GM23338 (cell line): ENCODE data around the gene ACOT8. TPM values are rescaled to one million over a fixed set of nuclear protein-coding genes. Genes with fewer than 3 reads are reported as not detected.

Source experiments
- ATAC-seq: fragments of 200-7000 bp; cut with Tn5 transposase; 3 replicates; pipeline ENCODE4 v1.9.1; 2020
- DNase-seq: peaks from one replicate; pipeline ENCODE4 v3.0.0-alpha.2; 2015; ENCODE audit warnings: low spot score
- H2AFZ ChIP-seq: fragments of 200-600 bp; sonication (generic); 2 replicates; pipeline ENCODE4 v1.8.0; 2016; ENCODE audit warnings: antibody characterized with exemption, mild to moderate bottlenecking, moderate library complexity
- H3F3A ChIP-seq: fragments of 200-600 bp; sonication (generic); replicated peaks from 2 replicates; pipeline ENCODE4 v1.8.0; 2017; ENCODE audit warnings: antibody characterized with exemption, mixed run types, low read depth
- H3K27ac ChIP-seq: fragments of 200-600 bp; sonication (generic); 2 replicates; pipeline ENCODE4 v1.6.1; 2016; ENCODE audit warnings: low read depth
- H3K27me3 ChIP-seq: fragments of 200-600 bp; sonication (generic); 2 replicates; pipeline ENCODE4 v1.8.0; 2016; ENCODE audit warnings: mild to moderate bottlenecking, mixed run types, moderate library complexity; ENCODE audit not compliant: insufficient read depth
- H3K36me3 ChIP-seq: fragments of 200-600 bp; sonication (generic); 2 replicates; pipeline ENCODE4 v1.8.0; 2016; ENCODE audit warnings: mild to moderate bottlenecking; ENCODE audit not compliant: insufficient read depth
- H3K4me1 ChIP-seq: fragments of 200-600 bp; sonication (generic); 2 replicates; pipeline ENCODE4 v1.8.0; 2016; ENCODE audit warnings: mild to moderate bottlenecking, moderate library complexity; ENCODE audit not compliant: insufficient read depth
- H3K4me2 ChIP-seq: fragments of 200-600 bp; sonication (generic); 2 replicates; pipeline ENCODE4 v1.7.1; 2017; ENCODE audit warnings: mixed run types
- H3K4me3 ChIP-seq: fragments of 200-600 bp; sonication (generic); 2 replicates; pipeline ENCODE4 v1.6.1; 2016; ENCODE audit warnings: mixed run types
- H3K79me2 ChIP-seq: fragments of 200-600 bp; sonication (generic); replicated peaks from 2 replicates; pipeline ENCODE4 v1.8.0; 2017; ENCODE audit warnings: mild to moderate bottlenecking; ENCODE audit not compliant: insufficient read depth
- H3K9me2 ChIP-seq: fragments of 200-600 bp; sonication (generic); 2 replicates; pipeline ENCODE4 v1.8.0; 2017; ENCODE audit not compliant: insufficient read depth
- H4K20me1 ChIP-seq: fragments of 200-600 bp; sonication (generic); replicated peaks from 2 replicates; pipeline ENCODE4 v1.8.0; 2017; ENCODE audit warnings: mild to moderate bottlenecking; ENCODE audit not compliant: insufficient read depth
- H3K27ac Mint-ChIP-seq: 2 replicates; pipeline ENCODE4 v1.8.0; 2020; ENCODE audit warnings: inconsistent platforms, mild to moderate bottlenecking, moderate library complexity, mixed read lengths
- H3K27me3 Mint-ChIP-seq: 3 replicates; pipeline ENCODE4 v1.8.0; 2022; ENCODE audit warnings: low read depth, mild to moderate bottlenecking, moderate library complexity, mixed read lengths, inconsistent platforms; ENCODE audit not compliant: insufficient read depth, poor library complexity
- H3K36me3 Mint-ChIP-seq: 3 replicates; pipeline ENCODE4 v1.8.0; 2021; ENCODE audit warnings: low read depth, mild to moderate bottlenecking, inconsistent platforms, moderate library complexity, mixed read lengths
- H3K4me1 Mint-ChIP-seq: 3 replicates; pipeline ENCODE4 v1.8.0; 2020; ENCODE audit warnings: mild to moderate bottlenecking, inconsistent platforms, mixed read lengths
- H3K4me3 Mint-ChIP-seq: 3 replicates; pipeline ENCODE4 v1.8.0; 2021; ENCODE audit warnings: moderate library complexity, mild to moderate bottlenecking, inconsistent platforms, mixed read lengths
- H3K9me3 Mint-ChIP-seq: 3 replicates; pipeline ENCODE4 v1.8.0; 2020; ENCODE audit warnings: moderate library complexity, mild to moderate bottlenecking, inconsistent platforms, mixed read lengths
- CREB1 ChIP-seq: fragments of 250-450 bp; sonication (Bioruptor Pico); IDR thresholded peaks from 2 replicates; pipeline ENCODE4 v1.5.0; 2020; ENCODE audit warnings: low read depth, mild to moderate bottlenecking, moderate library complexity
- EZH2 ChIP-seq: fragments of 200-600 bp; sonication (generic); IDR thresholded peaks from one replicate; pipeline ENCODE4 v1.8.0; 2017; ENCODE audit warnings: antibody characterized with exemption, mild to moderate bottlenecking, low read depth; ENCODE audit not compliant: unreplicated experiment
- EZH2phosphoT487 ChIP-seq: fragments of 200-600 bp; sonication (generic); IDR thresholded peaks from one replicate; pipeline ENCODE4 v1.8.1; 2018; ENCODE audit warnings: antibody characterized with exemption; ENCODE audit not compliant: unreplicated experiment
- JUNB ChIP-seq: IDR thresholded peaks from one replicate; pipeline ENCODE4 v1.6.1; 2016; ENCODE audit warnings: antibody characterized with exemption; ENCODE audit not compliant: unreplicated experiment
- POLR2AphosphoS5 ChIP-seq: IDR thresholded peaks from 2 replicates; pipeline ENCODE4 v1.6.1; 2016; ENCODE audit warnings: antibody characterized with exemption, low read depth
- ZNF114 ChIP-seq: fragments of 250-450 bp; sonication (Bioruptor Pico); IDR thresholded peaks from 2 replicates; pipeline ENCODE4 v1.5.0; 2020; ENCODE audit warnings: mild to moderate bottlenecking, moderate library complexity
- ZNF331 ChIP-seq: fragments of 250-450 bp; sonication (Bioruptor Pico); IDR thresholded peaks from 2 replicates; pipeline ENCODE4 v1.5.0; 2020; ENCODE audit warnings: low read depth, mild to moderate bottlenecking, moderate library complexity
- polyA plus RNA-seq: library from polyadenylated mRNA; unstranded; fragments of >200 nt; fragmentation: Nextera tagmentation; extraction: Ambion mirVana; gene quantifications from 2 replicates; pipeline ENCODE4 v1.2.1, GENCODE V29; 2016
- total RNA-seq: library from RNA; depleted of rRNA; stranded (reverse); fragments of >200 nt; shearing (Covaris generic); gene quantifications from 2 replicates; pipeline ENCODE4 v1.2.3, GENCODE V29; 2014
- TF ChIP-seq, protein P1 (sequence below): IDR thresholded peaks from 2 replicates; pipeline ENCODE4 v1.6.1; 2016; ENCODE audit warnings: antibody characterized with exemption
- TF ChIP-seq, protein P2 (sequence below): IDR thresholded peaks from one replicate; pipeline ENCODE4 v1.6.1; 2018; ENCODE audit warnings: antibody characterized with exemption; ENCODE audit not compliant: unreplicated experiment
- TF ChIP-seq, protein P3 (sequence below), 2 experiments: fragments of 200-600 bp in 1 of 2; sonication (generic) in 1 of 2; conservative IDR thresholded peaks; 2 replicates each; pipeline versions ENCODE4 v1.5.1 to v1.6.1; 2016 to 2017; ENCODE audit warnings: antibody characterized with exemption in 2 of 2, low read depth in 2 of 2, mild to moderate bottlenecking in 2 of 2, moderate library complexity in 1 of 2

ACOT8 gene
- total and polyA plus RNA-seq, 2 experiments from 2014 or later = 42.0 to 75.2 TPM

DNA sequence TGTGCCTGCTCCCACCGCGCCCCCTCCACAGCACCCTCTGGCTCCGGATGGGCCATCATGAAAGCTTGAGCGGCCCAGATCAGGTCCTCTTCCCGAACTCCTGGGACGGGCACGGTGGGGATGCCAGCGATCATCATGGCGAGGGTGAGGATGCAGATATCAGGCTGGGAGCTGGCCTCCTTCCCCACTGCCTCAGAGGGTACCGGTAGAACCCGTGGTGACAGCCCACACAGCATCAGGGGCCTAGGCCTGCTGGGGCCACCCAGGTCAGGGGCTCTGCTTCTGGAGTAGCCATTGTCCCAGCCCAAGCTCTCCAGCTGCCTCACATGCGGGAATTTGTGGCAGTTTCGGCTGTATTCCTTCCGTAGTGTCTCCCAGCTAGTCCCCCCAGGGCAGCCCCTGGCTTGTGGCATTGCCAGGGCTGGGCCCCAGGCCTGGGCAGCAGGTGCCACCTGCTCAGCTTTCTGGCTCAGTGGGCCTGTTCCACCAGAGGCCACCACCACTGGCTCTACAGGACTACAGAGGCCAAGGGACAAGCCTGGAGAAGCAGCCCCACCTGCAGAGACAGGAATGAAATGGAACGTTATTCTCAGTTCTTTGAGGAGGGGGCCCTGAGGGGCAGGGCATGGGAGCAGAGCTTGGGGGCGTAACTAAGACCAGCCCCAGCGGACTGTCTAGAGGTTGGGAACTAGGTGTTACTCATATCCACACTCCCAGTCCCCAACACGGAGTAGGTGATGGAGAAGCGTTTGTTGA is 29.6 kb upstream of the ACOT8 start:
- TF ChIP-seq ZNF114 (CRISPR knock-in tag) (no peak), CREB1 (CRISPR knock-in tag) (no peak)
- TF ChIP-seq, protein P1, sequence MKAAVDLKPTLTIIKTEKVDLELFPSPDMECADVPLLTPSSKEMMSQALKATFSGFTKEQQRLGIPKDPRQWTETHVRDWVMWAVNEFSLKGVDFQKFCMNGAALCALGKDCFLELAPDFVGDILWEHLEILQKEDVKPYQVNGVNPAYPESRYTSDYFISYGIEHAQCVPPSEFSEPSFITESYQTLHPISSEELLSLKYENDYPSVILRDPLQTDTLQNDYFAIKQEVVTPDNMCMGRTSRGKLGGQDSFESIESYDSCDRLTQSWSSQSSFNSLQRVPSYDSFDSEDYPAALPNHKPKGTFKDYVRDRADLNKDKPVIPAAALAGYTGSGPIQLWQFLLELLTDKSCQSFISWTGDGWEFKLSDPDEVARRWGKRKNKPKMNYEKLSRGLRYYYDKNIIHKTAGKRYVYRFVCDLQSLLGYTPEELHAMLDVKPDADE = no peak
- TF ChIP-seq, protein P2, sequence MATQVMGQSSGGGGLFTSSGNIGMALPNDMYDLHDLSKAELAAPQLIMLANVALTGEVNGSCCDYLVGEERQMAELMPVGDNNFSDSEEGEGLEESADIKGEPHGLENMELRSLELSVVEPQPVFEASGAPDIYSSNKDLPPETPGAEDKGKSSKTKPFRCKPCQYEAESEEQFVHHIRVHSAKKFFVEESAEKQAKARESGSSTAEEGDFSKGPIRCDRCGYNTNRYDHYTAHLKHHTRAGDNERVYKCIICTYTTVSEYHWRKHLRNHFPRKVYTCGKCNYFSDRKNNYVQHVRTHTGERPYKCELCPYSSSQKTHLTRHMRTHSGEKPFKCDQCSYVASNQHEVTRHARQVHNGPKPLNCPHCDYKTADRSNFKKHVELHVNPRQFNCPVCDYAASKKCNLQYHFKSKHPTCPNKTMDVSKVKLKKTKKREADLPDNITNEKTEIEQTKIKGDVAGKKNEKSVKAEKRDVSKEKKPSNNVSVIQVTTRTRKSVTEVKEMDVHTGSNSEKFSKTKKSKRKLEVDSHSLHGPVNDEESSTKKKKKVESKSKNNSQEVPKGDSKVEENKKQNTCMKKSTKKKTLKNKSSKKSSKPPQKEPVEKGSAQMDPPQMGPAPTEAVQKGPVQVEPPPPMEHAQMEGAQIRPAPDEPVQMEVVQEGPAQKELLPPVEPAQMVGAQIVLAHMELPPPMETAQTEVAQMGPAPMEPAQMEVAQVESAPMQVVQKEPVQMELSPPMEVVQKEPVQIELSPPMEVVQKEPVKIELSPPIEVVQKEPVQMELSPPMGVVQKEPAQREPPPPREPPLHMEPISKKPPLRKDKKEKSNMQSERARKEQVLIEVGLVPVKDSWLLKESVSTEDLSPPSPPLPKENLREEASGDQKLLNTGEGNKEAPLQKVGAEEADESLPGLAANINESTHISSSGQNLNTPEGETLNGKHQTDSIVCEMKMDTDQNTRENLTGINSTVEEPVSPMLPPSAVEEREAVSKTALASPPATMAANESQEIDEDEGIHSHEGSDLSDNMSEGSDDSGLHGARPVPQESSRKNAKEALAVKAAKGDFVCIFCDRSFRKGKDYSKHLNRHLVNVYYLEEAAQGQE = no peak
- TF ChIP-seq, protein P3, sequence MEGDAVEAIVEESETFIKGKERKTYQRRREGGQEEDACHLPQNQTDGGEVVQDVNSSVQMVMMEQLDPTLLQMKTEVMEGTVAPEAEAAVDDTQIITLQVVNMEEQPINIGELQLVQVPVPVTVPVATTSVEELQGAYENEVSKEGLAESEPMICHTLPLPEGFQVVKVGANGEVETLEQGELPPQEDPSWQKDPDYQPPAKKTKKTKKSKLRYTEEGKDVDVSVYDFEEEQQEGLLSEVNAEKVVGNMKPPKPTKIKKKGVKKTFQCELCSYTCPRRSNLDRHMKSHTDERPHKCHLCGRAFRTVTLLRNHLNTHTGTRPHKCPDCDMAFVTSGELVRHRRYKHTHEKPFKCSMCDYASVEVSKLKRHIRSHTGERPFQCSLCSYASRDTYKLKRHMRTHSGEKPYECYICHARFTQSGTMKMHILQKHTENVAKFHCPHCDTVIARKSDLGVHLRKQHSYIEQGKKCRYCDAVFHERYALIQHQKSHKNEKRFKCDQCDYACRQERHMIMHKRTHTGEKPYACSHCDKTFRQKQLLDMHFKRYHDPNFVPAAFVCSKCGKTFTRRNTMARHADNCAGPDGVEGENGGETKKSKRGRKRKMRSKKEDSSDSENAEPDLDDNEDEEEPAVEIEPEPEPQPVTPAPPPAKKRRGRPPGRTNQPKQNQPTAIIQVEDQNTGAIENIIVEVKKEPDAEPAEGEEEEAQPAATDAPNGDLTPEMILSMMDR (conservative IDR thresholded peaks at IDR 0.05; ENCODE audit: low read depth in 2 of 2) = no peak; a peak in 1 of 4 replicates
- H3K4me1 Mint-ChIP-seq = peaks cover 10% of the 10 kb centered on the region; the same call in 2 of the 3 replicates
- Histone ChIP-seq H3F3A (no peaks in the 10 kb centered on the region), H3K36me3 (peaks cover 3% of the 10 kb centered on the region; the same call in 1 of the 2 replicates), H2AFZ (no peak overlapping the region), H3K9me2 (no peaks in the 10 kb centered on the region), H3K4me3 (no peak overlapping the region), H4K20me1 (peaks cover 11% of the 10 kb centered on the region), H3K4me1 (peaks cover 3% of the 10 kb centered on the region; the same call in 1 of the 2 replicates), H3K27ac (no peak overlapping the region), H3K27me3 (no peaks in the 10 kb centered on the region), H3K4me2 (no peak overlapping the region), H3K79me2 (peaks cover 13% of the 10 kb centered on the region)
- peaks cover 12% of the 10 kb centered on the region for H3K27me3 Mint-ChIP-seq
- peaks cover 3% of the 10 kb centered on the region; the same call in 1 of the 3 replicates for H3K9me3 Mint-ChIP-seq
- no peak overlapping the region for H3K4me3 Mint-ChIP-seq
- H3K27ac Mint-ChIP-seq = no peak overlapping the region
- ATAC-seq (no peak), DNase-seq (no peak)
- peaks cover 22% of the 10 kb centered on the region for H3K36me3 Mint-ChIP-seq

DNA sequence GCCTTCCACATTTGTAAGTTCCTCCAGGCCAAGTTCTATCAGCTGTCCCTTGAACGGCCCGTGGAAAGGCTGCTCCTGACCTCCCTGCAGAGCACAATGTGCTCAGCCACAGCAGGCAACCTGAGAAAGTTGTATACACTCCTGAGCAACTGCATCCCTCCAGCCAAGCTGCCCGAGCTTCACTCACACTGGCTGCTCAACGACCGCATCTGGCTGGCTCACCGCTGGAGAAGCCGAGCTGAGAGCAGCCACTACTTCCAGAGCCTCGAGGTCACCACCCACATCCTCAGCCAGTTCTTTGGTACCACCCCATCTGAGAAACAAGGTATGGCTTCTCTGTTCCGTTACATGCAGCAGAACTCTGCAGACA is 25.9 kb upstream of the ACOT8 start:
- no peaks in the 10 kb centered on the region for H3K27me3 ChIP-seq
- no peaks in the 10 kb centered on the region for H3K9me3 Mint-ChIP-seq
- peaks cover 8% of the 10 kb centered on the region for H3K4me1 Mint-ChIP-seq
- DNase-seq (no peak), ATAC-seq (no peak)
- H3K36me3 Mint-ChIP-seq = peaks cover 22% of the 10 kb centered on the region
- H3K79me2 ChIP-seq = peaks cover 14% of the 10 kb centered on the region
- peaks cover 11% of the 10 kb centered on the region for H4K20me1 ChIP-seq
- no peaks in the 10 kb centered on the region for H3K4me1 ChIP-seq
- H3K27me3 Mint-ChIP-seq = peaks cover 6% of the 10 kb centered on the region
- no peak overlapping the region for H3K27ac ChIP-seq
- H3F3A ChIP-seq = no peaks in the 10 kb centered on the region
- H3K4me3 Mint-ChIP-seq = peak overlapping the region; percentile 27; the same call in 1 of the 3 replicates
- H3K9me2 ChIP-seq = no peaks in the 10 kb centered on the region
- no peak overlapping the region for H2AFZ ChIP-seq
- H3K36me3 ChIP-seq = peaks cover 3% of the 10 kb centered on the region; the same call in 1 of the 2 replicates
- H3K4me2 ChIP-seq = no peak overlapping the region
- no peak overlapping the region for H3K4me3 ChIP-seq
- no peak overlapping the region for H3K27ac Mint-ChIP-seq
- TF ChIP-seq ZNF114 (CRISPR knock-in tag) (no peak), POLR2AphosphoS5 (no peak), ZNF331 (CRISPR knock-in tag) (no peak), EZH2 (no peak), JUNB (no peak), EZH2phosphoT487 (no peak)
- TF ChIP-seq, protein P2 = no peak
- TF ChIP-seq, protein P1 = no peak
